Duodenal mucosa (tissue), 2 donors: Measurements from ENCODE around the gene ITLN1.

Experiments used
- H3K27ac ChIP-seq: one replicate; pipeline ENCODE4 v1.7.0; 2013; ENCODE audit warnings: low read depth, low read length
- H3K27me3 ChIP-seq, 2 donors: one replicate each; pipeline ENCODE4 v1.7.0; 2013; ENCODE audit warnings: low read length in 2 of 2, control low read depth in 1 of 2; ENCODE audit not compliant: insufficient read depth in 2 of 2, control insufficient read depth in 1 of 2
- H3K36me3 ChIP-seq, 2 donors: one replicate each; pipeline ENCODE4 v1.7.0; 2013; ENCODE audit warnings: low read length in 2 of 2, control low read depth in 1 of 2; ENCODE audit not compliant: insufficient read depth in 2 of 2, control insufficient read depth in 1 of 2
- H3K4me1 ChIP-seq, 2 donors: one replicate each; pipeline ENCODE4 v1.7.0; 2013; ENCODE audit warnings: low read length in 2 of 2, control low read depth in 1 of 2; ENCODE audit not compliant: insufficient read depth in 2 of 2, control insufficient read depth in 1 of 2
- H3K4me3 ChIP-seq, 2 donors: one replicate each; pipeline ENCODE4 v1.7.0; 2013; ENCODE audit warnings: low read length in 2 of 2, low read depth in 1 of 2
- H3K9ac ChIP-seq, 2 donors: one replicate each; pipeline ENCODE4 v1.7.0; 2013; ENCODE audit warnings: low read length in 2 of 2, low read depth in 1 of 2
- H3K9me3 ChIP-seq, 2 donors: one replicate each; pipeline ENCODE4 v1.7.0; 2013; ENCODE audit warnings: low read length in 2 of 2, control low read depth in 1 of 2; ENCODE audit not compliant: control insufficient read depth in 1 of 2

Gene ITLN1

DNA sequence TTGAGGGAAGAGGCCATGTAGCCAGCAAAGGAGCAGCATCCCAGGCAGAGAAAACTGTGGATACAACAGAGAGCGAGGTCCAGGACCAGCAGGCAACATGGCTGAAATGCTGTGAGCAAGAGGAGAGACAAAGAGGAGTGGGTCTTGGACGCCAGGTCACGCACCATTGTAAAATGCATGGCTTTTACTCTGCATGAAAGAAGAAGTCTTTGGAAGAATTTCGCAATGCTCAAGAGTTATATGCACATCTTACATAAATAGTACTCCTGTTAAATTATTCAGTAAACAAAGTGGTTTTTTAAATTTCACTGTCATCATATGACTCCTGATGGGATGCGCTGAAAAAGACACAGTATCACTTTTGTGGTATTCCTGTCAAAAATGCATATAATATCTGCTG lies 25.8 kb downstream of the ITLN1 start:
- Histone ChIP-seq H3K4me1 (peaks cover 9 to 10% of the 10 kb centered on the region in 2 donors), H3K36me3 (no peaks in the 10 kb centered on the region), H3K27me3 (no peaks in the 10 kb centered on the region), H3K27ac (no peak overlapping the region), H3K4me3 (no peak overlapping the region), H3K9ac (no peak overlapping the region), H3K9me3 (no peaks in the 10 kb centered on the region)

- Histone ChIP-seq H3K4me1 (peaks cover 7 to 10% of the 10 kb centered on the region in 2 donors), H3K27ac (no peak overlapping the region), H3K9ac (no peak overlapping the region), H3K9me3 (no peaks in the 10 kb centered on the region), H3K36me3 (no peaks in the 10 kb centered on the region), H3K27me3 (no peaks in the 10 kb centered on the region), H3K4me3 (no peak overlapping the region)
Measured at GRCh38 chr1:160858507-160858906, 26.5 kb downstream of the ITLN1 start.

DNA sequence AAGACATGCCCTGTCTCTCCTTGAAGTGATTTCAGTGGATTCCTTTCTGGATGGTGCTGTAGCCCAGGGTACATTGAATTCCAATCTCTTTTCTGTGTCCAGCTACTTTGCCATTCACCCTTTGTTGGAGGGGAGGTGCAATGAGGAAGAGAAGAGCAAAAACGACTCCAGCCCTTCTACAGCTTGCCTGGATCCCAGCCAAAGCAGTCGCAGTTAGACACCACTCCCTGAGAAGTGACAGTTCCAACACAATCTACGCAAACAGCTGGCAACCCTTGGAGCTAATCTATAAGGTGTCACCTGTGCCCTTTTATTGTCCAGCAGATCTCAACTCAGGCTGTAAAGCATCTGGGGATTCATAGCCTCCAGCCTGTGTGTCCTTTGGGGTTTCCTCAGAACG lies 26.9 kb downstream of the ITLN1 start:
- Histone ChIP-seq H3K9ac (no peak overlapping the region), H3K36me3 (no peaks in the 10 kb centered on the region), H3K27ac (no peak overlapping the region), H3K9me3 (no peaks in the 10 kb centered on the region), H3K27me3 (no peaks in the 10 kb centered on the region), H3K4me1 (peaks cover 7 to 10% of the 10 kb centered on the region in 2 donors), H3K4me3 (no peak overlapping the region)

GRCh38 chr1:160855181-160855981 lies 29.6 kb downstream of the ITLN1 start:
- Histone ChIP-seq H3K27me3 (no peaks in the 10 kb centered on the region), H3K9ac (no peak overlapping the region), H3K4me1 (peaks cover 12 to 17% of the 10 kb centered on the region in 2 donors), H3K9me3 (no peaks in the 10 kb centered on the region), H3K4me3 (no peak overlapping the region), H3K36me3 (no peaks in the 10 kb centered on the region), H3K27ac (no peak overlapping the region)

GRCh38 chr1:160853754-160854153 lies 31.2 kb downstream of the ITLN1 start:
- no peak overlapping the region for H3K9ac ChIP-seq

GRCh38 chr1:160853014-160853413 lies 32.0 kb downstream of the ITLN1 start:
- Histone ChIP-seq H3K9me3 (no peaks in the 10 kb centered on the region), H3K4me1 (peaks cover 9% of the 10 kb centered on the region in 2 donors), H3K27me3 (no peaks in the 10 kb centered on the region), H3K4me3 (no peak overlapping the region), H3K36me3 (no peaks in the 10 kb centered on the region), H3K9ac (no peak overlapping the region), H3K27ac (no peak overlapping the region)

More at GRCh38 chr1:160853754-160854153, 31.2 kb downstream of the ITLN1 start:
- H3K36me3 ChIP-seq, result no peaks in the 10 kb centered on the region
- no peaks in the 10 kb centered on the region for H3K27me3 ChIP-seq
- H3K4me3 ChIP-seq, result no peak overlapping the region
- H3K4me1 ChIP-seq, result peaks cover 9 to 16% of the 10 kb centered on the region in 2 donors
- no peak overlapping the region for H3K27ac ChIP-seq
- H3K9me3 ChIP-seq, result no peaks in the 10 kb centered on the region

GRCh38 chr1:160850993-160851392 lies 34.0 kb downstream of the ITLN1 start:
- H3K27ac ChIP-seq, result no peak overlapping the region
- no peaks in the 10 kb centered on the region for H3K36me3 ChIP-seq
- H3K9ac ChIP-seq, result no peak overlapping the region
- no peak overlapping the region for H3K4me3 ChIP-seq
- H3K27me3 ChIP-seq, result no peaks in the 10 kb centered on the region
- H3K9me3 ChIP-seq, result no peaks in the 10 kb centered on the region
- H3K4me1 ChIP-seq, result peaks cover 9% of the 10 kb centered on the region in 2 donors

- Histone ChIP-seq H3K27me3 (no peaks in the 10 kb centered on the region), H3K4me3 (no peak overlapping the region), H3K9ac (no peak overlapping the region), H3K4me1 (peaks cover 9% of the 10 kb centered on the region in 2 donors), H3K27ac (no peak overlapping the region), H3K9me3 (no peaks in the 10 kb centered on the region), H3K36me3 (no peaks in the 10 kb centered on the region)
Measured at GRCh38 chr1:160850541-160850940, 34.4 kb downstream of the ITLN1 start.

DNA sequence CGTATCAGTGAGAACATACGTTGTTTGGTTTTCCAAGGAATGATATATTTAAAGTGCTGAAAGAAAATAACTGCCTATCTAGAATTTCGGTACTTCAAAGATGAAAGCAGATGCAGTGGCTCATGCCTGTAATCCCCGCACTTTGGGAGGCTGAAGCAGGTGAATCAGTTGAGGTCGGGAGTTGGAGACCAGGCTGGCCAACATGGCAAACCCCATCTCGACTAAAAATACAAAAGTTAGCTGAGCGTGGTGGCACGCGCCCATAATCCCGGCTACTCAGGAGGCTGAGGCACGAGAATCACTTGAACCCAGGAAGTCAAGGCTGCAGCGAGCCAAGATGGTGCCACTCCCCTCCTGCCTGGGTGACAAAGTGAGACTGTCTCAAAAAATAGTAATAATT lies 38.7 kb downstream of the ITLN1 start:
- no peaks in the 10 kb centered on the region for H3K9me3 ChIP-seq

GRCh38 chr1:160844447-160845232 lies 40.3 kb downstream of the ITLN1 start:
- no peak overlapping the region for H3K4me3 ChIP-seq
- no peak overlapping the region for H3K27ac ChIP-seq
- H3K9me3 ChIP-seq, result no peaks in the 10 kb centered on the region
- H3K4me1 ChIP-seq, result no peaks in the 10 kb centered on the region
- no peak overlapping the region for H3K9ac ChIP-seq
- no peaks in the 10 kb centered on the region for H3K36me3 ChIP-seq
- no peaks in the 10 kb centered on the region for H3K27me3 ChIP-seq

More for the DNA sequence above, 38.7 kb downstream of the ITLN1 start:
- no peak overlapping the region for H3K9ac ChIP-seq
- H3K36me3 ChIP-seq, result no peaks in the 10 kb centered on the region
- no peak overlapping the region for H3K27ac ChIP-seq
- H3K4me1 ChIP-seq, result peaks cover 9% of the 10 kb centered on the region in 2 donors
- no peaks in the 10 kb centered on the region for H3K27me3 ChIP-seq
- H3K4me3 ChIP-seq, result no peak overlapping the region
